ENCODE measurements around the gene CIT. TPM values are rescaled to one million over a fixed set of nuclear protein-coding genes. Genes with fewer than 3 reads are reported as not detected.
"Not testable (repeated sequence)": the region's sequence is repeated elsewhere in the genome, so short reads cannot be mapped to it uniquely, and the experiment has no call there.

Gene CIT
- total RNA-seq, 6 experiments from 2014 or later: 23.1 to 55.5 (median 48.3) TPM

GRCh38 chr12:119659289-119659897 lies 217.7 kb downstream of the CIT start:
- H3K27me3 Mint-ChIP-seq (ENCODE audit: insufficient read depth): peaks cover 10% of the 10 kb centered on the region
- TF ChIP-seq CTCF (IDR thresholded peaks at IDR 0.05): peak; percentile 87
- no peak overlapping the region for H3K4me3 Mint-ChIP-seq
- H3K27ac Mint-ChIP-seq: no peak overlapping the region
- H3K9me3 Mint-ChIP-seq: no peaks in the 10 kb centered on the region; the same call in 1 of the 2 replicates
- H3K36me3 Mint-ChIP-seq (ENCODE audit: low read depth): no peaks in the 10 kb centered on the region
- peaks cover 7% of the 10 kb centered on the region; the same call in 1 of the 2 replicates for H3K4me1 Mint-ChIP-seq (ENCODE audit: low read depth)
- DNase-seq: peak; percentile 16

DNA sequence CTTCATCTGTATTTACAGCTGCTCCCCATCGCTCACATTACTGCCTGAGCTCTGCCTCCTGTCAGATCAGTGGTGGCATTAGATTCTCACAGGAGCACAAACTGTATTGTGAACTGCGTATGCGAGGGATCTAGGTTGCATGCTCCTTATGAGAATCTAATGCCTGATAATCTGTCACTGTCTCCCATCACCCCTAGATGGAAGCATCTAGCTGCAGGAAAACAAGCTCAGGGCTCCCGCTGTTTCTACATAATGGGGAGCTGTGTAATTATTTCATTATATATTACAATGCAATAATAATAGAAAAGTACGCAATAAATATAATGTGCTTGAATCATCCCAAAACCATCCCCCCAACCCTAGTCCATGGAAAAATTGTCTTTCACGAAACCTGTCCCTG lies 219.0 kb downstream of the CIT start:
- not testable (repeated sequence) for H3K27ac Mint-ChIP-seq; DNase-seq; H3K27me3 Mint-ChIP-seq (ENCODE audit: insufficient read depth); H3K4me1 Mint-ChIP-seq (ENCODE audit: low read depth); H3K4me3 Mint-ChIP-seq; H3K36me3 Mint-ChIP-seq (ENCODE audit: low read depth)
- peaks cover 12% of the 10 kb centered on the region for H3K9me3 Mint-ChIP-seq

- not testable (repeated sequence) for H3K4me1 Mint-ChIP-seq (ENCODE audit: low read depth); H3K27ac Mint-ChIP-seq; DNase-seq; H3K27me3 Mint-ChIP-seq (ENCODE audit: insufficient read depth); H3K36me3 Mint-ChIP-seq (ENCODE audit: low read depth); H3K4me3 Mint-ChIP-seq
- H3K9me3 Mint-ChIP-seq: peaks cover 24% of the 10 kb centered on the region
Observed at GRCh38 chr12:119657001-119657400, 220.1 kb downstream of the CIT start.

DNA sequence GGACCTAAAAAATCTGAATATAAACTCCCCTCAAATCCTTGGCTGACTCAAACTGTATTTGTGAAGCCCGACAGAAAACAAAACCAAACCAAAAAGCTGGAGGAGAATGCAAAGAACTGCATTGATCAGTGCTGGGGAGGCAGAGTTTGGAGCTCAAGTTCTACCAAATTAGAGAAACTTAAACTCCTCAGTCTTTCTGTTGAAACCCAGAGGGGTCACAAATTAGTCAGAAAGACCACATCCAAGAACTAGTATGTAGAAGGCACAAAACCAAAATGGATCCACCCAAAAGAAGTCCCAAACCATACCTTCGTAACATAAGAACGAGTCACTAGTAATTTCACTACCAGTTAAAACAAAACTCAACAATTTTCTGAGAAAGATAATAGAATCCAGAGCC lies 224.5 kb downstream of the CIT start:
- Mint-ChIP-seq H3K4me1 (ENCODE audit: low read depth) (no peaks in the 10 kb centered on the region), H3K4me3 (no peak overlapping the region)

DNA sequence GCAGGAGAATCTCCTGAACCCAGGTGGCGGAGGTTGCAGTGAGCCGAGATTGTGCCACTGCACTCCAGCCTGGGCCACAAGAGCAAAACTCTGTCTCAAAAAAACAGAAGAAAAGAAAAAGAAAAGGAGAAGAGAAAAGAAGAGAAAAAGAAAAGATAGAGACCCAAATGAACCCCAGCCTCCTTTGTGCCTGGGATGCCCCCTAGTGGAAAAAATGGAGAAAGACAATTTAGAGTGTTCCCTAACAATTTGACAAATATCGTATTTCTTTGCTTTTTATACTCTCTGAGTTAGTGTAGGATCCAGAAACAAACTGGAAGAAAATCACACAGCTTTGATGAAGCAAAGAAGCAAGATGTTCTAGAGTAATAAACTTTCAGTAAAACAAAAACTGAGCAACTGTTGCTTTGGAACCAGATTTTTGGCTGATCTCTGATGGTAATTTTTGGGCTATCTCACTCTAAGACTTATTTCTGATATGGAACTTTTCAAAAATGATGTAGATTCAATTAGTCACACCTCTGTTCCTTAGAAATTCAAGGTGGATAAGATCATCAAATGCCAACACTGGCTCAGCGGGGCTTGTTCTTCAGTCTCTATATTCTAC lies 227.8 kb downstream of the CIT start:
- peak; percentile 87 for TF ChIP-seq CTCF (IDR thresholded peaks at IDR 0.05)
- peaks cover 5% of the 10 kb centered on the region; the same call in 1 of the 2 replicates for H3K27me3 Mint-ChIP-seq (ENCODE audit: insufficient read depth)
- peaks cover 23% of the 10 kb centered on the region for H3K9me3 Mint-ChIP-seq

More for the DNA sequence above, 224.5 kb downstream of the CIT start:
- DNase-seq: no peak
- Mint-ChIP-seq H3K27me3 (ENCODE audit: insufficient read depth) (peaks cover 3% of the 10 kb centered on the region; the same call in 1 of the 2 replicates), H3K27ac (no peak overlapping the region), H3K36me3 (ENCODE audit: low read depth) (peaks cover 4% of the 10 kb centered on the region; the same call in 1 of the 2 replicates), H3K9me3 (peaks cover 24% of the 10 kb centered on the region)
- no peak for TF ChIP-seq CTCF (IDR thresholded peaks at IDR 0.05)

GRCh38 chr12:119645535-119646059 lies 231.5 kb downstream of the CIT start:
- H3K27ac Mint-ChIP-seq: no peak overlapping the region
- H3K27me3 Mint-ChIP-seq (ENCODE audit: insufficient read depth): peaks cover 7% of the 10 kb centered on the region; the same call in 1 of the 2 replicates
- H3K9me3 Mint-ChIP-seq: no peaks in the 10 kb centered on the region
- H3K4me3 Mint-ChIP-seq: no peak overlapping the region
- H3K4me1 Mint-ChIP-seq (ENCODE audit: low read depth): no peaks in the 10 kb centered on the region
- DNase-seq: no peak
- no peaks in the 10 kb centered on the region for H3K36me3 Mint-ChIP-seq (ENCODE audit: low read depth)
- TF ChIP-seq CTCF (IDR thresholded peaks at IDR 0.05): no peak

More for the DNA sequence above, 227.8 kb downstream of the CIT start:
- no peak for DNase-seq
- Mint-ChIP-seq H3K27ac (no peak overlapping the region), H3K36me3 (ENCODE audit: low read depth) (peaks cover 4% of the 10 kb centered on the region; the same call in 1 of the 2 replicates), H3K4me1 (ENCODE audit: low read depth) (no peaks in the 10 kb centered on the region), H3K4me3 (no peak overlapping the region)

Data from HFFc6 (cell line).